Epithelial cell of esophagus (primary cell): ENCODE results near the gene UPK3A.

Source experiments
- DNase-seq: peaks from one replicate; pipeline ENCODE4 v3.0.0; 2010; ENCODE audit warnings: low read depth
- H3K4me3 ChIP-seq: 2 replicates; pipeline ENCODE4 v1.5.1; 2011; ENCODE audit warnings: mild to moderate bottlenecking, low read length, control low read depth
- TF ChIP-seq, protein P1 (sequence below): IDR thresholded peaks from 2 replicates; pipeline ENCODE4 v1.5.1; 2011; ENCODE audit warnings: low read depth, mild to moderate bottlenecking, low read length, control low read depth, inconsistent platforms; ENCODE audit not compliant: insufficient read depth; ENCODE audit errors: missing control alignments

Gene UPK3A

GRCh38 chr22:45310977-45311531, 26.3 kb downstream of the UPK3A start:
- peak overlapping the region; percentile 74 for H3K4me3 ChIP-seq
- TF ChIP-seq, protein P1, sequence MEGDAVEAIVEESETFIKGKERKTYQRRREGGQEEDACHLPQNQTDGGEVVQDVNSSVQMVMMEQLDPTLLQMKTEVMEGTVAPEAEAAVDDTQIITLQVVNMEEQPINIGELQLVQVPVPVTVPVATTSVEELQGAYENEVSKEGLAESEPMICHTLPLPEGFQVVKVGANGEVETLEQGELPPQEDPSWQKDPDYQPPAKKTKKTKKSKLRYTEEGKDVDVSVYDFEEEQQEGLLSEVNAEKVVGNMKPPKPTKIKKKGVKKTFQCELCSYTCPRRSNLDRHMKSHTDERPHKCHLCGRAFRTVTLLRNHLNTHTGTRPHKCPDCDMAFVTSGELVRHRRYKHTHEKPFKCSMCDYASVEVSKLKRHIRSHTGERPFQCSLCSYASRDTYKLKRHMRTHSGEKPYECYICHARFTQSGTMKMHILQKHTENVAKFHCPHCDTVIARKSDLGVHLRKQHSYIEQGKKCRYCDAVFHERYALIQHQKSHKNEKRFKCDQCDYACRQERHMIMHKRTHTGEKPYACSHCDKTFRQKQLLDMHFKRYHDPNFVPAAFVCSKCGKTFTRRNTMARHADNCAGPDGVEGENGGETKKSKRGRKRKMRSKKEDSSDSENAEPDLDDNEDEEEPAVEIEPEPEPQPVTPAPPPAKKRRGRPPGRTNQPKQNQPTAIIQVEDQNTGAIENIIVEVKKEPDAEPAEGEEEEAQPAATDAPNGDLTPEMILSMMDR, result no peak
- DNase-seq, result no peak

DNA sequence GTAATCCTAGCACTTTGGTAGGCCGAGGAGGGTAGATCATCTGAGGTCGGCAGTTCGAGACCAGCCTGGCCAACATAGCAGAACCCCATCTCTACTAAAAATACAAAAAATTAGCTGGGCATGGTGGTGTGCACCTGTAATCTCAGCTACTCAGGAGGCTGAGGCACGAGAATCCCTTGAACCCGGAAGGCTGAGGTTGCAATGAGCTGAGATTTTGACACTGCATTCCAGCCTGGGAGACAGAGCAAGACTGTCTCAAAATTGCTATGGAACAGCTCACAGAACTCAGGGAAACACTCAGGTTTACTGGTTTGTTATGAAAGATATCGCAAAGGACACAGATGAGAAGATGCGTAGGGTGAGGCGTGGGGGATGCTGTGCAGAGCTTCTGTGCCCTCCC, 27.7 kb downstream of the UPK3A start:
- no peak overlapping the region for H3K4me3 ChIP-seq
- no peak for DNase-seq
- TF ChIP-seq, protein P1, result no peak

DNA sequence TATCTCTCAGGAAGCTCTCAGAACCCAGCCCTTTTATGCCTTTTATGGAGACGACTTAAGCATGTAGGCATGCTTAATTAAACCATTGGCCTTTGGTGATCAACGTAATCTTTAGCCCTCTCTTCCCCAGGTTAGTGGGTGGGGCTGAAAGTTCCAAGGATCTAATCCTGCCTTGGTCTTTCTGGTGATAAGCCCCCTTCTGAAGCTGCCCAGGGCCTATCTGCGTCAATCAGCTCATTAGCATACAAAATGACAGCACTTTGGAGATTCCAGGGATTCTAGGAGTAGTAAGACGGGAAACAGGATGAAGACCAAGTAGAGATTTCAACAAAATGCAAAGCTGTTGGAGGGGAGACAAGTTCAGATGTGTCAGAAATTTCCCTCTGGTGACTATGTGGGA, 28.1 kb downstream of the UPK3A start:
- DNase-seq, result no peak
- no peak overlapping the region for H3K4me3 ChIP-seq
- TF ChIP-seq, protein P1, result no peak

DNA sequence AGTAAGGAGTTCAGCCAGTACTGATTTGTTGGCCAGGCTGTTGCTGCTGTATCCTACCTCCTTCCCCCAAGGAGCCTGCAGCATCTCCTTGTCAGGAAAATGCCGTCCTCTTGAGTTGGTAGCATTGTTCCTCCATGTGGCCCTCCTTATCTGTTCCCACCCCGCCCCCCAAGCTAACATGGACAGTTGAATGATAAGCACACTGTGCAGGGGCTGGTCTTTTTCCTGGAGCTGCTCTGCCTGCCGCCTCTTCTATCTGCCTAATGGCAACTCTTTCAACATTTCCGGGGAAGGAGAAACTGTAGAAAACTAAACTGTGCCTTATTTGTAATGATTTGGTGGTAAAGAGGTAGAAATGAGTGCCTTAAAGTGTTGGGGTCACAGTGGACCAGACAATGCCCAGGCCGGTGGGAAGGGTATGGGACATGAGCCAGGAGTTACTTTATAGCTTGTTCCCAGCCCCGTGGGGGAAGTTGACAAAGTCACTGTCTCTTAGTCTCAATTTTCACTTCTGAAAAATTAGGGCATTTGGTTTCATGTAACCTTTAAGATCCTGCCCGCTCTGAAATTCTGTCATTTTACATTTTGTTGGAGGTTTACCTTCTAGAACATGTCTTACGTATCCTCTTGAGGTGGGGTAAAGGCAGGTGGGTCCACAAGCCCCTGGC, 29.4 kb downstream of the UPK3A start:
- TF ChIP-seq, protein P1, result no peak
- no peak for DNase-seq
- H3K4me3 ChIP-seq, result no peak overlapping the region

DNA sequence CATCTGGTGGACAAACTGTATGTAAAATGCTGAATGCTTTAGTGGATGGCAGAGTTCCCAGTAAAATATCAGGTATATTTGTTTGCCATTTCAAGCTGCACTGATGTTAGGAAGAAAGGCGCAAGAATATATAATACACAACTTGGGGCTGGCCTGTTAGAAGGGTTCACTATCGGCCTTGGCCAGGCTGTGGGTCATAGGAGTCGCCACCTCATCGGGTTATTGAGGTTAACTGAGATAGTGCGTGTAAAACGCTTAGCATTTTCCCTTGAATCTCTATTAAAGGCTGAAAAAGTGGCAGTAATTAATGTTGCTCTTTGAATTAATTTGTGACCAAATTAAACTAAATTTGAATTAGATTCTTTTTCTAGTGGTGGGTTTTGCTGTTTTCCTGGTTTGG, 30.0 kb downstream of the UPK3A start:
- DNase-seq, result no peak
- TF ChIP-seq, protein P1, result no peak
- no peak overlapping the region for H3K4me3 ChIP-seq

DNA sequence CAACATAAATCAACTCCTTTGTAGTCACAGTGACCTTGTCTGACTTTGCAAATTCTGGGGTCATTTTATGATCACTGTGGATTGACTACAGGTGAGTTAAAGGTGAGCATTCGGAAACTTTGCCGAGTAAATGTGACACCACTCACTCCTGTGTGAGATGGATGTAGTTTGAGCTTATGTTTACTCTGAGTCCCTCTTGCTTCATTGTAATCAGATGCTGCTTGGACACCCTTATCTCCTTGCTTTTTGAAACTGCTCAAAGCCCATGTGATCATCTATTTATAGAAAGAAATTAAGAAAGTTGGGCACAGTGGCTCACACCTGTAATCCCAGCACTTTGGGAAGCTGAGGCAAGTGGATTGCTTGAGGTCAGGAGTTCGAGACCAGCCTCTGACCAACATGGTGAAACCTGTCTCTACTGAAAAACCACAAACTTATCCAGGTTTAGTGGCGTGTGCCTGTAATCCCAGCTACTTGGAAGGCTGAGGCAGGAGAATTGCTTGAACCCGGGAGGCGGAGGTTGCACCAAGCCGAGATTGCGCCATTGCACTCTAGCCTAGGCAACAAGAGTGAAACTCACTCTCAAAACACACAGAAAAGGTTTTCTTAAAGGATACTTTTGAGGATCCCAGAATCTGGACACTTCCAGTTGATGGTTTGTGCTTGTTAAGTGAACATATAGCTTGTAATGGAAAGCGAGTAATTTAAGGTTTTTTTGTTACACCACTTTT, 32.2 kb downstream of the UPK3A start:
- H3K4me3 ChIP-seq, result no peak overlapping the region
- TF ChIP-seq, protein P1, result no peak
- DNase-seq, result no peak
